Measurements from ENCODE around the gene CAMK2A.
"Not testable (repeated sequence)": the region's sequence is repeated elsewhere in the genome, so short reads cannot be mapped to it uniquely, and the experiment has no call there.

Gene CAMK2A

GRCh38 chr5:150235500-150235854 is 54.1 kb downstream of the CAMK2A start:
- no peak for DNase-seq (ENCODE audit: low spot score)

GRCh38 chr5:150234576-150235499 is 54.7 kb downstream of the CAMK2A start:
- DNase-seq (ENCODE audit: low spot score) = no peak

DNA sequence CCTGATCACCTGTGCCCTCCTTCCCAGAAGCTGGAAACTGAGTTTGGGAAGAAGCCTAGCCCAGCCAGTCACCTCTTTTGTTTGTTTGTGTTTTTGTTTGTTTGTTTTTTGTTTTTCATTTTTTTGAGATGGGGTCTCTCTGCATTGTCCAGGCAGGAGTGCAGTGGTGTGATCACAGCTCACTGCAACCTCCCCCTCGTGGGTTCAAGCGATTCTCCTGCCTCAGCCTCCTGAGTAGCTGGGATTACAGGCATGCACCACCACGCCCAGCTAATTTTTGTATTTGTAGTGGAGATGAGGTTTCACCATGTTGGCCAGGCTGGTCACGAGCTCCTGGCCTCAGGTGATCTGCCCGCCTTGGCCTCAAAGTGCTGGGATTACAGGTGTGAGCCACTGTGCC is 55.9 kb downstream of the CAMK2A start:
- not testable (repeated sequence) for DNase-seq (ENCODE audit: low spot score)

- DNase-seq (ENCODE audit: low spot score) = no peak
These were observed 58.7 kb downstream of the CAMK2A start for GRCh38 chr5:150230842-150231241.

DNA sequence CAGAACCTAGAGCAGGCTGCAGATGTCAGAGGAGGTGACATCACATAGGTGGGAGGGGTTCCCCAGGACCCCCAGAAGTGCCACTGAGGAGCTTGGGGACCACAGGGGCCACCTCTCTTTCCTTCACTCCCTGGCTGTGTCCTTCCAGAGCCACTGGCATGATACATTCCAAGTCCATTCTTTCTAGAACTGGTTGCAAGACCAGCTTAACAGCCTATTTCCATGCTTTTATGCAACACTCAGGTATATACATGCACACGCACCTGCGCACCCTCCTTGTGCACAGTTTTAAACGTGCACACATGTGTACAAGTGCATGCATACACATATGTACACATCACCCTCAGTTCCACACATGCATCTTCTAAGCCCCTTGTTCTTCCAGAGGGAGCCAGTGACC is 60.0 kb downstream of the CAMK2A start:
- no peak for DNase-seq (ENCODE audit: low spot score)

DNA sequence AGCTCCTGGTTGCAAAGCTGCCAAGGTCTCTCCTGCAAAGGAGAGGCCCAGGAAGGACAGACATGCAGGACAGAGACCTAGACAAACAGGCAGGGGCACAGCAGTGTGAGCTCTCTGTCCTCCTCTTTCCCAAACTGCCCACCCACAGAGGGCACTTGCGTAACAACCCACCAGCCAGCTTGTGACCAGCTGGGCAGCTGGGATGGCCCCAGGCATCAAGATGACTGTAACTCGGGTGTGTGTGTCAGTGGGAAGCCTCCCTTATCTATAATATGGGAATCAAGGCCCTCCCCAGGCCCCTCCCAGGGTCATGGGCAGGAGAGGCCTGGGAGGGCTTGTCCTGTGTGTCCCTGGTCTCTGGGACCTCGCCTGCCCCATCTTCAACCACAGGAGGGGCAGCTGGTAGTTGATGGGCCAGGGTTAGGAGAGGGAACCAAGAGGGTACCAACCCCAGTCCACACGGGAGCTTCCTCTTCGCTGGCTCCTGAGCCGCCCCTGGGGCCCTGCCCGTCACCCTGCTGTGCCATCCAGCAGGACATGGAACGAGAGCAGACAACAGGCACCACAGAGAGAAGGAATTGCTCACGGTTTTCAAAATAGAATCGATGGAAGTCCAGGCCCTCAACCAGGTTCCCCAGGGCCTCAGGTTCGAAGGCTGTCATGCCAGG is 61.8 kb downstream of the CAMK2A start:
- no peak for DNase-seq (ENCODE audit: low spot score)

DNA sequence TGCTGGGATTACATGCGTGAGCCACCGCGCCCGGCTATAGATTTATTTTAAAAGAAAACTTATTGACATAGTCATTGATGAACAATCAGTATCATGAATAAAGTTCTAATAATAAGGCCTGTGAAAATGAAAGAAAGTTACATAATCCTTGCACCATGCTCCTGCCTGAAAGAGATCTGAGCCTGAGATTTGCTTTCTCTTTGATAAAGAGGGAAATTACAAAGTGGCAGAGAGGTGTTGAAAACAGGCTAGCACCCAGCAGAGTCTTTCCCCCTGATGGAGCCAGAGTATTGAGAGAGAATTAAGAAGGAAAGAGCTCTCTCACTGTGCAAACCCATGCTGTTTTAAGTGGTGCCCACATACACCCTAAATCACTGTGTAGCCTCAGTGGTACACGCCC is 62.5 kb downstream of the CAMK2A start:
- no peak for DNase-seq (ENCODE audit: low spot score)

DNA sequence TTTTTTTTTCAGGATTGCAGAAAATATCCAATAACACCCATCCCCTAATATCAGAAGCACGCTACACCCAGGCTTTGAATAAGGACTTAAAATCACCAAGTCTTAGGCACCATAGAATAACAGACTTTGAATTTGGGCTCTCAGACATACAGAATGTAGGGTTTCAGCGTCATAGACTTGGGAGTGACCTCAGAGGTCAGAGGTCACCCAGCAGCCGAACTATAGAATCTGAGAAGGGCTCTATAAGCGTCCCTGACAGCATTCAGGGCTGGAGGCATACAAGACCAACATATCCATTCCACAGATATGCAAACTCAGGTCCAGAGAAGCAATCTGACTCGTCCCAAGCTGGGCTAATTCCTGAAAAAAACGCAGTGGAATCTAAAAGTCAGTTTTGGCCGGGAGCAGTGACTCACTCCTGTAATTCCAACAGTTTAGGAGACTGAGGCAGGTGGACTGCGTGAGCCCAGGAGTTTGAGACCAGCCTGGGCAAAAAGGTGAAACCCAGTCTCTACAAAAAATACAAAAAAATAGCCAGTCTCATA is 65.0 kb downstream of the CAMK2A start:
- no peak for DNase-seq (ENCODE audit: low spot score)

DNA sequence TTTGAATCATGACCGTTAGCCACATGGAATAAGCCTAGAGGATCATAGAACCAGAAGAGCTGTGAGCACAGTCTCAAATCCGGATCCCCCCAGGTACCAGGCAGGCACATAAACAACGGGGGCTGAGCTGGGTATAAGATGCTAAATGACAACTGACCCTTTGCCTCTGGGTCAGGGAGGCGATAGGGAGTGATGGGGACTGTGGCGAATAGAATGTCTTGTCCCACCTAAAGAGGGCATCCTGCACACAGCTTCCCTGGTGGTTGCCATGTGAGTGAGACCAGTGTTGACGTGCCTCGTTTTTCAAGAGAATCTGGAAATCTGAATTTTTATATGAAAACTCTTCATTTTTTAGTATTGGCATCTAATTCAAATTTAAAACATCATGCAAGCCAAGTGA is 66.1 kb downstream of the CAMK2A start:
- no peak for DNase-seq (ENCODE audit: low spot score)

DNA sequence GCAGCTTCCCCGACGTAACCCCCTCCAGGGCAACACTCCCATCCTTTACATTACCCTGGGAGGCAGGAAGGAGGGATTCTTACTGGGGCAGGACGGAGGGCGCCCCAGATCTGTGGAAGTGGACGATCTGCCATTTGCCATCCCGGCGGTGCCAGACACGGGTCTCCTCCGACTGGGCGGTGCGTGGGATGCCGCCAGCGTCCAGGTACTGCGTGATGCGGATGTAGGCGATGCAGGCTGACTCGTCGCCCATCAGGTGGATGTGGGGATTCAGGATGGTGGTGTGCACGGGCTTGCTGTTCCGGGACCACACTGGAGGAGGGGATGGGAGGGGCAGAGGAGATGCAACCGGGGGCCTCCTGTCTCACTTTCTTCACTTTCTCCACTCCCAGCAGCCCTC is 66.7 kb downstream of the CAMK2A start:
- no peak for DNase-seq (ENCODE audit: low spot score)

DNA sequence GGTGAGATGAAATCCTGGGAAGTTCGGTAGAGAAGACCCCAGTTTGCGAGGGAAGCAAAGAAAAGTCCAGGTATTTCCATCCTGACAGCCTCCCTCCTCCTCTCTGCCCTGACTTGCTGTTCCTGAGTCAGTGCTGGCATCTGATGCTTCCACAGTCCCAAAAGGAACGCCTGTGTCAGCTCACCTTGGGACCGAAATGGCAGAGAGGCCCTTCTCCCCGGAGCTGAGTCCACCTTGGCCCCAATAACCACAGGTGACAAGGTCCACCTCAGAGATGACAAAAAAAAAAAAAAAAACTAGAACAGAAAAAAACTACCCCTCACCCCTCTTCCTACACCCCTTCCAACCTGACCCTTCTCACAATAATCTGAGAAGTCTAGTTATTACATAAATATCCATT is 68.1 kb downstream of the CAMK2A start:
- no peak for DNase-seq (ENCODE audit: low spot score)

GRCh38 chr5:150219861-150220260 is 69.7 kb downstream of the CAMK2A start:
- no peak for DNase-seq (ENCODE audit: low spot score)

DNA sequence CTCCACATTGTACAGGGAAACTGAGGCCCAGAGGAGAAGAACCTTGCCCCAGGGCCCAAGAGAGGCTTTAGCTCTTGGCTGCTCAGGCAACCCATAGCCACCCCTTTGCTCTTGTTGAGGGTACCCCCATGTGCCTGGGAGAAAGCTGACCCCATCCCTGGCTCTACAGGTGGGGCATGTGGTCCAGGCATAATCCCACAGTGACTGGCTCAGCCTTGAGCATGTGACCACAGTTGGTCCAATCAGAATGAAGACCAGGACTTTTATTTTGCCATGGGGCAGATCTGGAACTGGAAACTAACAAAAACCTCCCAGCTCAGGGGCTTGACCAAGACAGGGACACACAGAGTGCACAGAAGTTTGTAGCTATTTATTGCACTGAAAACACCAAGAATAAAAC is 70.4 kb downstream of the CAMK2A start:
- DNase-seq (ENCODE audit: low spot score) = no peak

GRCh38 chr5:150218693-150219035 is 70.9 kb downstream of the CAMK2A start:
- DNase-seq (ENCODE audit: low spot score) = no peak

- peak; percentile 80 for DNase-seq (ENCODE audit: low spot score)
These were observed 71.5 kb downstream of the CAMK2A start for GRCh38 chr5:150217873-150218692.

DNA sequence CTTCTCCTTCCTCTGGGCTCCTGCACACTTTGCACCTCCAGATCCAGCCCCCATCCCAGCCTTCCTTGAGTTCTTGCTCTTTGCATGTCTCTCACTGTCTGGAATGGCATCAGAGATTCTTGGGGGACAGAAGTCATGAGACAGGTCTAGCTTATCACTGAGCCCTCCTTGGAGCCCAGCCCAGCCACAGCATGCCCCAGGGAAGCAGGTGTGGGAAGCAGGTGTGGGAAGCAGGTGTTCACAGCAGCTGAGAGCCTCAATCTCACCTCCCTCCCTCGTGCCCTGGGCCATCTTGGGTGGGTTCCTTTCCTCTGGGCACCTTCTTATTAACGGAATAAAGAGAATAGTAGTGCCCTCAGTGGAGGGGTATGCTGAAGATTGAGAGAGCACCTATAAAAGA is 72.5 kb downstream of the CAMK2A start:
- DNase-seq (ENCODE audit: low spot score) = no peak

- DNase-seq (ENCODE audit: low spot score) = no peak
These were observed 73.3 kb downstream of the CAMK2A start for GRCh38 chr5:150215979-150216944.

GRCh38 chr5:150214289-150214688 is 75.3 kb downstream of the CAMK2A start:
- no peak for DNase-seq (ENCODE audit: low spot score)

DNA sequence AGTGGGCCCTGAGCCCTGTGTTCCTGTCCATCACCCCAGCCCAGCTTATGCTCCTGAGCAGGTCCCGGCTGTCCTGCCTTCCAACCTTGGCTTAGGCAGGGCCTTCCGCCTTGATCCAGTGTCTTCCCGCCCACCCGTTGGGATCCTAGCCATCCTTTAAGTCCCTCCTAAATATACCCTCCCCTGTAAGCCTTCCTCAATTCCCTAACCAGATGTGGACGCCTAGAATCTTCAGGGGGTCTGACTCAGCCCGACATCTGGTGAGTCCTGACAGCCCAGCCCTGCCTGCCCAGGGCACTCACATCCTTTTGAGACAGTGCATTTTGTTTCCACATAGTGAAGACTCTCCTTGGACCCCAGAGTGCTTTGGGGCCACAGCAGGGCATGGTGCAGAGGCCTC is 76.0 kb downstream of the CAMK2A start:
- DNase-seq (ENCODE audit: low spot score) = no peak

DNA sequence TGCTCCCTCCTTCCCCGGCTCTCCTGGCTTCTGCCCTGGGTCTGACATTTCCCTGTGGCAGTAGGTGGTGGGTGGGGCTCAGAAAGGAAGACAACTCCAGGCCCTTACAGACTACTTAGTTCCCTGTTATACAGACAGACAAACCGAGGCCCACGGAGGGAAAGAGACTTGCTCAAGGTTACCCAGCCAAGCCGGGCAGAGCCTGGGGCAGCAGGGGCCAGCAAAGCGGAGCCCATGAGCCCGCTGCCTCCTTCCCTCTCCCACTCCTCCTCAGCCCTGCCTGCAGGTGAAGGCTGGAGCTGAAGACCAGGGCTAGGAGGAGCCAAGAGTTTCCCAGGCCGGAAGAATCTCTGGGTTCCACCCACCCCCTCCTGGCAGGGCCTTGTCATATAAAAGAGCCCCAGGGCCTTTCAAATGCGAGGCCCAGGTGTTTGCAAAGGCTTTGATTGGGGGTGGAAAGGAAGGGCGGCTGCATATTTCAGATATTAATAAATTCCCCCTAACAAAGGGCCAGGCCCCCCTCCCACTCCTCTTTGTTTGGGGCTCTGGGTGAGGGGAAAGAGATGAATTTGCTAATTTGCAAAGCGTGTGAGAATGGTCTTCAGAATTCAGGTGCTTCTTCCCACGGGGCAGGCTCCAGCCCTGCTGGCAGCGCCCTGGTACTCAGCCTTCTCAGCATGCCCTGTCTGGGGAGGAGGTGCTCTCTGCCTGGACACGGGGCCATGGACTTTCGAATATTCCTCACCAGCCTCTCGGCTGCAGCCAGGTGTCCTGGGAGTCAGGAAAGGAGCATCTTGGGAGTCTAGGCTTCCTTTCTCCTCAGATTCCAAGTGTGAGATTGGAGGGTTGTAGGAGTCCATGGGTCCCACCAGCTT is 78.2 kb downstream of the CAMK2A start:
- DNase-seq (ENCODE audit: low spot score) = no peak

All from SW480 (cell line).